RWPE2 (cell line): ENCODE results near the gene UBTD2.
"Not testable (repeated sequence)": the region's sequence is repeated elsewhere in the genome, so short reads cannot be mapped to it uniquely, and the experiment has no call there.

Source experiments
- ATAC-seq: fragments of 200-7000 bp; cut with Tn5 transposase; 3 replicates; pipeline ENCODE4 v1.9.1; 2021; ENCODE audit warnings: low read depth
- DNase-seq: peaks from one replicate; pipeline ENCODE4 v3.0.0-alpha.2; 2020; ENCODE audit warnings: low spot score
- H3K27ac ChIP-seq: fragments of 450-650 bp; 2 replicates; pipeline ENCODE4 v1.5.1; 2017; ENCODE audit warnings: mild to moderate bottlenecking; ENCODE audit not compliant: poor library complexity, severe bottlenecking
- H3K27me3 ChIP-seq: fragments of 250-450 bp; sonication (Bioruptor Pico); 2 replicates; pipeline ENCODE4 v1.5.1; 2021; ENCODE audit warnings: mild to moderate bottlenecking, moderate library complexity; ENCODE audit not compliant: insufficient read depth, poor library complexity, severe bottlenecking
- H3K36me3 ChIP-seq: fragments of 250-450 bp; sonication (Bioruptor Pico); 2 replicates; pipeline ENCODE4 v1.5.1; 2020; ENCODE audit warnings: low read depth, mild to moderate bottlenecking, moderate library complexity
- H3K4me1 ChIP-seq: fragments of 250-450 bp; sonication (Bioruptor Pico); 2 replicates; pipeline ENCODE4 v1.5.1; 2021; ENCODE audit warnings: mild to moderate bottlenecking, moderate library complexity; ENCODE audit not compliant: insufficient read depth, poor library complexity, severe bottlenecking
- H3K4me3 ChIP-seq: fragments of 250-450 bp; sonication (Bioruptor Pico); 2 replicates; pipeline ENCODE4 v1.5.1; 2021; ENCODE audit warnings: mild to moderate bottlenecking, moderate library complexity; ENCODE audit not compliant: severe bottlenecking
- H3K9me3 ChIP-seq: fragments of 250-450 bp; sonication (Bioruptor Pico); 2 replicates; pipeline ENCODE4 v1.5.1; 2021; ENCODE audit warnings: mild to moderate bottlenecking, moderate library complexity; ENCODE audit not compliant: severe bottlenecking
- CTCF ChIP-seq: fragments of 450-650 bp; IDR thresholded peaks from one replicate; pipeline ENCODE4 v1.5.1; 2017; ENCODE audit warnings: mild to moderate bottlenecking, moderate library complexity; ENCODE audit not compliant: poor library complexity, severe bottlenecking

Gene UBTD2, protein sequence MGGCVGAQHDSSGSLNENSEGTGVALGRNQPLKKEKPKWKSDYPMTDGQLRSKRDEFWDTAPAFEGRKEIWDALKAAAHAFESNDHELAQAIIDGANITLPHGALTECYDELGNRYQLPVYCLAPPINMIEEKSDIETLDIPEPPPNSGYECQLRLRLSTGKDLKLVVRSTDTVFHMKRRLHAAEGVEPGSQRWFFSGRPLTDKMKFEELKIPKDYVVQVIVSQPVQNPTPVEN

DNA sequence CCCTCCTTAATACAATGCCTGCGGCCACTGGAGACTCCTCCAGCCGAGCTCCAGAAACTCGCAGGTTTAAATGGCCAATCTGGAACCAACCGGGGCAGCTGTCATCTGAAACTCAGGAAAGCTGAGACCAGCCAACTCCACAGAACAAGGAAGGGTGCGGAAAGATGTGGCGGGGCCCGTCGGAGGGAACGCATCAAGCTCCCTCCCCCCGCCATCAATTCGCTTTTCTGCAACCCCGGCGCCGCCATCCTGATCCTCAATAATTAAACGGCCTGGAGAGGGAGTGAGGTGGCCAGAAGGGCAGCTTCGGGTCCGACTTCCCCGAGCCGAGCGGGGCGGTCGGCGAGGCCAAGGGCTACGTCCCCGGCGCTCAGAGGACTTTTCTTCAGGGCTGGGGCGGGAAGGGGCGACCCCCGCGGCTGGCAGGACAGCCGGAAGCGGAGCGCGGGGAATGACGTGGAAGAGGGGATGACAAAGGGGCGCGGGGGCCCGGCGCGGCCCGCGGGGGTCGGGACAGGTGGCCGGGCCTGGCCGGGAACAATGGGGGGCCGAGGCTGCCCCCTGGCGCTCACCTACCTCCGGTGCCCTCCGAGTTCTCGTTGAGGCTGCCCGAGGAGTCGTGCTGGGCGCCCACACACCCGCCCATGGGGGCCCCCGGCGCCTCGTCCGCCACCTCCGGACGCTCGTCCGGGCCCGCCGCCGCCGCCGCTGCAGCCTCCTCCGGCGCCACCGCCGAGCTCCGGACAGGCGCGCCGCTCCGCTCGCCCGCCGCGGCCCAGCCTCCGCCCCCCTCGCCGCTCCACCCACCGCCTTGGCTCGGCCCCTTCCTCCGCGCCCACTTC, at the start of gene UBTD2:
Gene UBTD2, minus strand, starts transcription at position 745 of the 842 bp plus-strand sequence. Its CDS starts 99 bp downstream, at position 646.
- Histone ChIP-seq H3K4me3 (peak within 1 kb of the TSS; percentile 97), H3K4me1 (peaks cover 15% of the 10 kb centered on the region), H3K27me3 (no peaks in the 10 kb centered on the region), H3K9me3 (no peaks in the 10 kb centered on the region), H3K36me3 (peaks cover 6% of the 10 kb centered on the region; the same call in 1 of the 2 replicates), H3K27ac (peak within 1 kb of the TSS; percentile 71)
- TF ChIP-seq CTCF = peak; percentile 82
- ATAC-seq = peak; percentile 78
- DNase-seq = peak; percentile 88

DNA sequence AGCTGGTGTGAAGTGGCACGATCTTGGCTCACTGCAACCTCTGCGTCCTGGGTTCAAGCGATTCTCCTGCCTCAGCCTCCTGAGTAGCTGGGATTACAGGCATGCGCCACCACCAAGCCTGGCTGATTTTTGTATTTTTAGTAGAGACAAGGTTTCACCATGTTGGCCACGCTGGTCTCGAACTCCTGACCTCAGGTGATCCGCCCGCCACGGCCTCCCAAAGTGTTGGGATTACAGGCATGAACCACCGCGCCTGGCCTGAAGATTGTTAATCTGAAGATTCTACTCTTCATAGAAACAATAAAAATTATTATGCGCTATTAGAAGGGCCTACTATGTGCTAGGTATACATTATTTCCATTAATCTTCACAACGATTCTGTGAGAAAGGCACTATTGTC, 43.3 kb upstream of the UBTD2 start:
- peak; percentile 12 for DNase-seq
- not testable (repeated sequence) for H3K4me3 ChIP-seq, ATAC-seq, H3K27ac ChIP-seq, H3K36me3 ChIP-seq, H3K27me3 ChIP-seq, H3K4me1 ChIP-seq, H3K9me3 ChIP-seq

DNA sequence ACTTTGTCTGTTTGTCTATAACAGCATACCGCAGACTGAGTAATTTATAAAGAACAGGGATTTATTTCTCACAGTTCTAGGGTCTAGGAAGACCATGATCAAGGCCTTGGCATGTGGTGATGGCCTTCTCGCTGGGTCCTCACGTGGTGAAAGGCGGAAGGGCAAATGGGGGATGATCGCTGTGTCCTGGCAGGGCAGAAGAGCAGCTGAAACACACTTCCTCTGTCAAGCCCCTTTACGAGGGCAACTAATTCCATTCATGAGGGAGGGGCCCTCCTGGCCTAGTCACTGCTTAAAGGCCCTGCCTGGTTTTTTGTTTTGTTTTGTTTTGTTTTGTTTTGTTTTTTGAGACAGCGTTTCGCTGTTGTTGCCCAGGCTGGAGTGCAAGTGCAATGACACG, 41.9 kb upstream of the UBTD2 start:
- Histone ChIP-seq H3K27me3 (no peaks in the 10 kb centered on the region), H3K4me3 (no peak overlapping the region), H3K9me3 (no peaks in the 10 kb centered on the region), H3K4me1 (peaks cover 14% of the 10 kb centered on the region), H3K27ac (no peak overlapping the region), H3K36me3 (no peaks in the 10 kb centered on the region)
- ATAC-seq (no peak), DNase-seq (peak; percentile 32)
- TF ChIP-seq CTCF = no peak

DNA sequence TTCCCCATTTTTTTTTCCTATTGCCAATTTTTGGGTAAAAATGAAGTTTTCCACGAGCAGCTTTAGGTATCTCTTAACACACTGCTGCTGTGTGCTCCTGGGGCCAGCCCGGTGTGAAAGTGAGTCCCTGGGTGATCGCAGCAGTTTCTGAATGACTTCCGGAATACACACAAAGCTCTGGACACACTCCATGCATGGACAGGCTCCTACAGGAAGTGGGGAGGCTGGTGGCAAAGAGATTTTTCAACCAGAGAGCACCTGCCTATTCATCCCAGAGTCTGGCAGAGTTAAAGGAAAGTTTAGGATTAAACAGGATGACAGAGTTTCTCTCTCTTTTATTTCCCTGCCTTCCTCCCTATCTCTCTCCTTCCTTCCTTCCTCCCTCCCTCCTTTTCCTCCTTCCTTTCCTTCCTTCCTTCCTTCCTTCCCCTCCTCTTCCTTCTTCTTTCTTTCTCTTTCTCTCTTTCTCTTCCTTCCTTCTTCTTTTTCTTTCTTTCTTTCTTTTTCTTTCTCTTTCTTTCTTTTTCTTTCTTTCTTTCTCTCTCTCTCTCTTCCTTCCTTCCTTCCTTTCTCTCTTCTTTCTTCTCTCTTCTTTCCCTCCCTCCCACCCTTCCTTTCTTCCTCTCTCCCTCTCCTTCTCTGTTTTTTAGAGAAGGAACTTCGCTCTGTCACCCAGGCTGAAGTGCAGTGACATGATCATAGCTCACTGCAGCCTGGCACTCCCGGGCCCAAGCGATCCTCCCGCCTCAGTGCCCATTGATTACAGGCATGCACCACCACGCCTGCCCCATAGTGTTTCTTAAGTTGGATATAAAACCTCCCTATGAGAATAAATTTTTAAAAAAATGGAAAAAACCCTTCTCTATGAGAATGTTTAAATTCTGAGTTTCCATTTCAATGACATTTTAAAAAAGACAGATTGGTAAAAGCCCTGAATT, 38.7 kb upstream of the UBTD2 start:
- H3K27me3 ChIP-seq = no peaks in the 10 kb centered on the region
- H3K27ac ChIP-seq = peak overlapping the region; percentile 19
- H3K4me1 ChIP-seq = peaks cover 14% of the 10 kb centered on the region
- no peaks in the 10 kb centered on the region for H3K9me3 ChIP-seq
- no peak overlapping the region for H3K4me3 ChIP-seq
- no peak for TF ChIP-seq CTCF
- peak; percentile 38 for DNase-seq
- ATAC-seq = peak; percentile 66
- H3K36me3 ChIP-seq = no peaks in the 10 kb centered on the region

- Histone ChIP-seq H3K4me1 (peaks cover 14% of the 10 kb centered on the region), H3K4me3 (no peak overlapping the region), H3K27me3 (no peaks in the 10 kb centered on the region), H3K27ac (peak overlapping the region; percentile 19), H3K36me3 (no peaks in the 10 kb centered on the region), H3K9me3 (no peaks in the 10 kb centered on the region)
- peak; percentile 65 for ATAC-seq
- DNase-seq = peak; percentile 19
- TF ChIP-seq CTCF = no peak
Measured at GRCh38 chr5:172321593-172321992, 38.0 kb upstream of the UBTD2 start.
